Measurements from ENCODE around the gene ARRDC5. TPM values are rescaled to one million over a fixed set of nuclear protein-coding genes. Genes with fewer than 3 reads are reported as not detected.

Gene ARRDC5
- total and polyA plus RNA-seq, 2 donors (not counting 3 experiments of a cell fraction or from before 2014, with no cell fraction given) = 0.04 TPM; not detected in 1

GRCh38 chr19:4909156-4909896 is 6.6 kb upstream of the ARRDC5 start, which contains the start of gene UHRF1:
Gene UHRF1 (plus strand): TSS chr19:4909501. CDS start chr19:4910886, 1,385 bp downstream.
- no peaks in the 10 kb centered on the region for H3K9me3 ChIP-seq (replicated peaks; ENCODE audit: control insufficient read depth, insufficient read depth, low read length)
- ChIA-PET POLR2A (no interaction called here), CTCF (interaction anchor here (1.0 to 5.6 kb wide), 3 partner anchors 38 to 100 kb away, joined by 3 to 176 read pairs (median 4); partner anchors contain the start of gene PLIN3)
- peak within 1 kb of the TSS; percentile 58 for H3K27ac ChIP-seq (ENCODE audit: insufficient read depth, low read depth, low read length)
- peak within 1 kb of the TSS; percentile 90 for H3K4me2 ChIP-seq (ENCODE audit: insufficient read depth, low read length)
- H2AFZ ChIP-seq (ENCODE audit: low read depth, low read length) = peak within 1 kb of the TSS; percentile 79
- dilution Hi-C loops (cut with MboI; ENCODE audit: extremely low pct_ligation_motif_present, low sequenced_read_pairs) (no loop called here), intact Hi-C loops (cut with micrococcal nuclease) (no loop called here)
- peak within 1 kb of the TSS; percentile 65 for H3K9ac ChIP-seq (replicated peaks; ENCODE audit: extremely low read depth, insufficient read depth, low read length)
- peak; percentile 1 for TF ChIP-seq POLR2AphosphoS5 (IDR thresholded peaks at IDR 0.05; ENCODE audit: insufficient read depth, low read depth, low read length)
- no peak for TF ChIP-seq JUN (IDR thresholded peaks at IDR 0.05; ENCODE audit: borderline replicate concordance, insufficient read depth, insufficient read length, low read depth)
- TF ChIP-seq, protein P1, sequence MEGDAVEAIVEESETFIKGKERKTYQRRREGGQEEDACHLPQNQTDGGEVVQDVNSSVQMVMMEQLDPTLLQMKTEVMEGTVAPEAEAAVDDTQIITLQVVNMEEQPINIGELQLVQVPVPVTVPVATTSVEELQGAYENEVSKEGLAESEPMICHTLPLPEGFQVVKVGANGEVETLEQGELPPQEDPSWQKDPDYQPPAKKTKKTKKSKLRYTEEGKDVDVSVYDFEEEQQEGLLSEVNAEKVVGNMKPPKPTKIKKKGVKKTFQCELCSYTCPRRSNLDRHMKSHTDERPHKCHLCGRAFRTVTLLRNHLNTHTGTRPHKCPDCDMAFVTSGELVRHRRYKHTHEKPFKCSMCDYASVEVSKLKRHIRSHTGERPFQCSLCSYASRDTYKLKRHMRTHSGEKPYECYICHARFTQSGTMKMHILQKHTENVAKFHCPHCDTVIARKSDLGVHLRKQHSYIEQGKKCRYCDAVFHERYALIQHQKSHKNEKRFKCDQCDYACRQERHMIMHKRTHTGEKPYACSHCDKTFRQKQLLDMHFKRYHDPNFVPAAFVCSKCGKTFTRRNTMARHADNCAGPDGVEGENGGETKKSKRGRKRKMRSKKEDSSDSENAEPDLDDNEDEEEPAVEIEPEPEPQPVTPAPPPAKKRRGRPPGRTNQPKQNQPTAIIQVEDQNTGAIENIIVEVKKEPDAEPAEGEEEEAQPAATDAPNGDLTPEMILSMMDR (IDR thresholded peaks at IDR 0.05; ENCODE audit: extremely low read depth in 1 of 2, insufficient read depth in 1 of 2, low read depth in 1 of 2, low read length in 2 of 2) = no peak
- peak; percentile 34 for TF ChIP-seq POLR2A (IDR thresholded peaks at IDR 0.05; ENCODE audit: low read depth, low read length)
- no peak for TF ChIP-seq GATA2 (IDR thresholded peaks at IDR 0.05; ENCODE audit: insufficient read depth, insufficient read length, low read depth, low read length)
- no peak for TF ChIP-seq FOS (IDR thresholded peaks at IDR 0.05; ENCODE audit: borderline replicate concordance, insufficient read depth, low read length)
- no peak for TF ChIP-seq MAX (IDR thresholded peaks at IDR 0.05; ENCODE audit: insufficient read depth, insufficient read length)
- TF ChIP-seq MYC (IDR thresholded peaks at IDR 0.05; ENCODE audit: low read depth, low read length) = no peak
- no peak for TF ChIP-seq EZH2 (IDR thresholded peaks at IDR 0.05; ENCODE audit: borderline replicate concordance, low read depth, low read length, severe bottlenecking)
- H3K4me3 ChIP-seq (replicated peaks in 1 of 3; ENCODE audit: insufficient read depth in 1 of 3, low read depth in 1 of 3, low read length in 3 of 3) = peak within 1 kb of the TSS; percentile 71 to 77 (median 74)
- no peaks in the 10 kb centered on the region for H3K27me3 ChIP-seq (ENCODE audit: control insufficient read depth in 2 of 2, insufficient read depth in 2 of 2, low read length in 2 of 2)
- H3K4me1 ChIP-seq (ENCODE audit: control insufficient read depth, extremely low read depth, insufficient read depth, low read length) = peaks cover 21% of the 10 kb centered on the region
- H4K20me1 ChIP-seq (replicated peaks; ENCODE audit: control insufficient read depth, extremely low read depth, insufficient read depth, low read length) = no peaks in the 10 kb centered on the region
- no peaks in the 10 kb centered on the region for H3K36me3 ChIP-seq (ENCODE audit: control insufficient read depth in 2 of 2, extremely low read depth in 1 of 2, insufficient read depth in 2 of 2, low read length in 2 of 2)
- H3K9me1 ChIP-seq (replicated peaks; ENCODE audit: control insufficient read depth, extremely low read depth, insufficient read depth, low read length) = no peaks in the 10 kb centered on the region
- peaks cover 36% of the 10 kb centered on the region for H3K79me2 ChIP-seq (ENCODE audit: control insufficient read depth, insufficient read depth, low read length)
- DNase-seq (ENCODE audit: low read depth, low spot score) (no peak), FAIRE-seq (peak; percentile 42)
- BruUV-seq (replicated peaks) = no TSS peak
